Measurements from ENCODE around the gene ARHGAP21.
A peak's percentile ranks its signal among the peaks of the same experiment; 100 is the strongest.

ARHGAP21 gene

GRCh38 chr10:24690961-24691512 is 32.6 kb downstream of the ARHGAP21 start:
- no peak for TF ChIP-seq CTCF (IDR thresholded peaks at IDR 0.05; ENCODE audit: low read depth, low read length, missing control alignments)
- in situ Hi-C loops (cut with HindIII; ENCODE audit: low sequenced_read_pairs), result no loop called here
- DNase-seq (ENCODE audit: low read depth), result no peak
- no peak overlapping the region for H3K4me3 ChIP-seq (ENCODE audit: low read depth, low read length)

- no peak for TF ChIP-seq CTCF (IDR thresholded peaks at IDR 0.05; ENCODE audit: low read depth, low read length, missing control alignments)
- in situ Hi-C loops (cut with HindIII; ENCODE audit: low sequenced_read_pairs), result no loop called here
- no peak for DNase-seq (ENCODE audit: low read depth)
- H3K4me3 ChIP-seq (ENCODE audit: low read depth, low read length), result no peak overlapping the region
Observed at GRCh38 chr10:24685958-24686540, 37.6 kb downstream of the ARHGAP21 start.

GRCh38 chr10:24683554-24683953 is 40.1 kb downstream of the ARHGAP21 start:
- in situ Hi-C loops (cut with HindIII; ENCODE audit: low sequenced_read_pairs), result no loop called here
- no peak for TF ChIP-seq CTCF (IDR thresholded peaks at IDR 0.05; ENCODE audit: low read depth, low read length, missing control alignments)
- H3K4me3 ChIP-seq (ENCODE audit: low read depth, low read length), result no peak overlapping the region
- no peak for DNase-seq (ENCODE audit: low read depth)

- in situ Hi-C loops (cut with HindIII; ENCODE audit: low sequenced_read_pairs), result no loop called here
- DNase-seq (ENCODE audit: low read depth), result no peak
Observed at GRCh38 chr10:24681572-24682088, 42.1 kb downstream of the ARHGAP21 start.

GRCh38 chr10:24680647-24681524 is 42.8 kb downstream of the ARHGAP21 start:
- no peak overlapping the region for H3K4me3 ChIP-seq (ENCODE audit: low read depth, low read length)
- in situ Hi-C loops (cut with HindIII; ENCODE audit: low sequenced_read_pairs), result no loop called here
- no peak for TF ChIP-seq CTCF (IDR thresholded peaks at IDR 0.05; ENCODE audit: low read depth, low read length, missing control alignments)
- DNase-seq (ENCODE audit: low read depth), result peak; percentile 36

More at GRCh38 chr10:24681572-24682088, 42.1 kb downstream of the ARHGAP21 start:
- no peak overlapping the region for H3K4me3 ChIP-seq (ENCODE audit: low read depth, low read length)
- no peak for TF ChIP-seq CTCF (IDR thresholded peaks at IDR 0.05; ENCODE audit: low read depth, low read length, missing control alignments)

- in situ Hi-C loops (cut with HindIII; ENCODE audit: low sequenced_read_pairs), result no loop called here
- TF ChIP-seq CTCF (IDR thresholded peaks at IDR 0.05; ENCODE audit: low read depth, low read length, missing control alignments), result no peak
- no peak overlapping the region for H3K4me3 ChIP-seq (ENCODE audit: low read depth, low read length)
- DNase-seq (ENCODE audit: low read depth), result no peak
Observed at GRCh38 chr10:24678757-24679156, 44.9 kb downstream of the ARHGAP21 start.

Data from astrocyte of the cerebellum (primary cell).